Right atrium auricular region (tissue), 2 donors: ENCODE results near the gene WNT2B. TPM values are rescaled to one million over a fixed set of nuclear protein-coding genes. Genes with fewer than 3 reads are reported as not detected.

Experiments
- DNase-seq: peaks from one replicate; pipeline ENCODE4 v3.0.0-alpha.2; 2019; ENCODE audit warnings: low spot score
- H3K27ac ChIP-seq, 2 donors: fragments of 200-600 bp; sonication (generic); 1 replicate in 1 of 2; 2 replicates in 1 of 2; pipeline ENCODE4 v1.5.1; 2016 to 2019
- H3K27me3 ChIP-seq, 2 donors: fragments of 200-600 bp; sonication (generic); one replicate each; pipeline versions ENCODE4 v1.5.1 to v1.6.0; 2017 to 2019
- H3K36me3 ChIP-seq: fragments of 200-600 bp; sonication (generic); one replicate; pipeline ENCODE4 v1.5.1; 2016
- H3K4me1 ChIP-seq, 2 donors: fragments of 200-600 bp; sonication (generic); one replicate each; pipeline versions ENCODE4 v1.5.1 to v1.6.0; 2017 to 2019
- H3K4me3 ChIP-seq, 2 donors: fragments of 200-600 bp; sonication (generic); 1 replicate in 1 of 2; 2 replicates in 1 of 2; pipeline ENCODE4 v1.5.1; 2017 to 2019; ENCODE audit warnings: mild to moderate bottlenecking in 1 of 2, moderate library complexity in 1 of 2
- H3K9me3 ChIP-seq, 2 donors: fragments of 200-600 bp; sonication (generic); one replicate each; pipeline ENCODE4 v1.5.1; 2019
- total RNA-seq, 2 donors: library from RNA; depleted of rRNA; stranded (reverse); fragments of >200 nt; gene quantifications; one replicate each; pipeline ENCODE4 v1.1.0, GENCODE V29; 2016
- TF ChIP-seq, protein P1 (sequence below), 2 donors: fragments of 200-600 bp; sonication (generic); IDR thresholded peaks; one replicate each; pipeline ENCODE4 v1.5.1; 2019; ENCODE audit warnings: antibody characterized with exemption in 2 of 2

WNT2B gene
- total RNA-seq, 2 donors from 2014 or later = 4.8 to 18.6 TPM

DNA sequence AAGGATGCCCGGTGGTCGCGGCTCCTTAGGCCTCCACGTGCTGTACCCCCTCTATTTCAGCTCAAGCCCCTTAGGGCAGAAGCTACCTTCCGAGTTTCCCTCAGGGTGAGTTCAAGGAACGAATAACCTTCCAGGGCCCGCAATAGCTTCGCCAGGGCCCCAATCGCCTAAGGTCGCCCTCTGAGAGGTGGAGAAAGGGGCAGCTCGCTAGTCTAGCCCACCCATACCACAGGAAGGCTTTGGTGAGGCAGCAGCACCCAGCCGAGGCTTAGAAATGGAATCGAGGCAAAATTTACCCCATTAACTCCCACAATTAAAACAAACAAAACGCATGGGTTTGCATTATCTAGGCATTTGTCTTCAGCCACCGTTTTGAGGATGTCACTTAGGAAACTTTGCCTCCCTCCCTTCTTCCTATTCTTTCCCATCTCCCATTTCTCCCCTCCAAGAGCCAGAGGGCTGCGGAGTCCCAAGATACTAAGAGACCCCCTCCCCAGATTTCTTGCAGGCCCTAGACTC is 954 bp downstream of the WNT2B start:
- TF ChIP-seq, protein P1, sequence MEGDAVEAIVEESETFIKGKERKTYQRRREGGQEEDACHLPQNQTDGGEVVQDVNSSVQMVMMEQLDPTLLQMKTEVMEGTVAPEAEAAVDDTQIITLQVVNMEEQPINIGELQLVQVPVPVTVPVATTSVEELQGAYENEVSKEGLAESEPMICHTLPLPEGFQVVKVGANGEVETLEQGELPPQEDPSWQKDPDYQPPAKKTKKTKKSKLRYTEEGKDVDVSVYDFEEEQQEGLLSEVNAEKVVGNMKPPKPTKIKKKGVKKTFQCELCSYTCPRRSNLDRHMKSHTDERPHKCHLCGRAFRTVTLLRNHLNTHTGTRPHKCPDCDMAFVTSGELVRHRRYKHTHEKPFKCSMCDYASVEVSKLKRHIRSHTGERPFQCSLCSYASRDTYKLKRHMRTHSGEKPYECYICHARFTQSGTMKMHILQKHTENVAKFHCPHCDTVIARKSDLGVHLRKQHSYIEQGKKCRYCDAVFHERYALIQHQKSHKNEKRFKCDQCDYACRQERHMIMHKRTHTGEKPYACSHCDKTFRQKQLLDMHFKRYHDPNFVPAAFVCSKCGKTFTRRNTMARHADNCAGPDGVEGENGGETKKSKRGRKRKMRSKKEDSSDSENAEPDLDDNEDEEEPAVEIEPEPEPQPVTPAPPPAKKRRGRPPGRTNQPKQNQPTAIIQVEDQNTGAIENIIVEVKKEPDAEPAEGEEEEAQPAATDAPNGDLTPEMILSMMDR (IDR thresholded peaks at IDR 0.05) = no peak
- Histone ChIP-seq H3K27ac (peak overlapping the region in 1 of 2 donors; percentile 29), H3K36me3 (no peaks in the 10 kb centered on the region), H3K4me3 (peak overlapping the region; percentile 56 to 61), H3K27me3 (no peaks in the 10 kb centered on the region), H3K9me3 (no peaks in the 10 kb centered on the region), H3K4me1 (peaks cover 0 to 29% of the 10 kb centered on the region in 2 donors)
- no peak for DNase-seq

DNA sequence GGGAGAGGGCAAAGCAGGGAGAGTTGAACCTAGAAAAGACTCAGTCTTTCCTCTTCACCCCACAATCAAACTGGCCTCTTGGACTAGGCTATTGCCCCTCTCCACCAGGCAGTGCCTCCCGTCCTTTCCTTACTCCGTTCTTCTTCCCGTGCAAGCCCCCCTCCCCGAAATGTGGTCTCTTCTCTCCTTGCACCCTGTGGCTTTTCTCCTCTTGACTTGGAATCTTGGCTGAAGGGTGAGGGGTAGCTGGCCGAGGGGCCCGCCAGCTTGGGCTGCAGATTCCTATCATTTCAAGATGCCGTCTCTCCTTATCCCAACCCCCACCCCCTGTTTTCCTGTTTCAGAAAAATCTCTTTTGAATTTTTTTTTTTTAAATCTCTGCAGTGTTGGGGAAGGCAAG is 1.6 kb downstream of the WNT2B start:
- no peak for DNase-seq
- peak overlapping the region in 1 of 2 donors; percentile 13 for H3K4me3 ChIP-seq
- H3K9me3 ChIP-seq = no peaks in the 10 kb centered on the region
- no peaks in the 10 kb centered on the region for H3K36me3 ChIP-seq
- H3K27ac ChIP-seq = peak overlapping the region in 1 of 2 donors; percentile 29
- TF ChIP-seq, protein P1 (IDR thresholded peaks at IDR 0.05) = no peak
- no peaks in the 10 kb centered on the region for H3K27me3 ChIP-seq
- peaks cover 0 to 36% of the 10 kb centered on the region in 2 donors for H3K4me1 ChIP-seq

DNA sequence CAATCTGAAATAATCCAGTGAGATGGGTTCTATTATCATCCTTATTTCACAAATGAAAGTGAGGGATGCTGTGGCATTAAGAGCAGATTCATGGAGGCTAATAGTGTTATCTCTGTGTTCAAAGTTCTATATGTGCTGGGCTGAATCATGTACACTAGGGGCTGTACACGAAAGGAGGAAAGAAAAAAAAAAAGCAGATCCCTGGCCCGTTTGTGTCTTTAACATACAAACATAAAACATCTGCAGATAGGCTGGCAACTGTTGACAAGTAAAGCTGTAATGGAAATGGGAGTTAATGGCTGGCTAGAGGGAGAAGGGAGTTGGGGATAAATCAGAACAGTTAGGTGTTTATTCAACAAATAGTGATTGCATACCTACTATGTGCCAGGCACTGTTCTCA is 3.1 kb downstream of the WNT2B start:
- TF ChIP-seq, protein P1 (IDR thresholded peaks at IDR 0.05) = no peak
- H3K4me3 ChIP-seq = no peak overlapping the region
- H3K36me3 ChIP-seq = no peaks in the 10 kb centered on the region
- peaks cover 0 to 44% of the 10 kb centered on the region in 2 donors for H3K4me1 ChIP-seq
- H3K27me3 ChIP-seq = no peaks in the 10 kb centered on the region
- no peaks in the 10 kb centered on the region for H3K9me3 ChIP-seq
- no peak for DNase-seq
- no peak overlapping the region for H3K27ac ChIP-seq

DNA sequence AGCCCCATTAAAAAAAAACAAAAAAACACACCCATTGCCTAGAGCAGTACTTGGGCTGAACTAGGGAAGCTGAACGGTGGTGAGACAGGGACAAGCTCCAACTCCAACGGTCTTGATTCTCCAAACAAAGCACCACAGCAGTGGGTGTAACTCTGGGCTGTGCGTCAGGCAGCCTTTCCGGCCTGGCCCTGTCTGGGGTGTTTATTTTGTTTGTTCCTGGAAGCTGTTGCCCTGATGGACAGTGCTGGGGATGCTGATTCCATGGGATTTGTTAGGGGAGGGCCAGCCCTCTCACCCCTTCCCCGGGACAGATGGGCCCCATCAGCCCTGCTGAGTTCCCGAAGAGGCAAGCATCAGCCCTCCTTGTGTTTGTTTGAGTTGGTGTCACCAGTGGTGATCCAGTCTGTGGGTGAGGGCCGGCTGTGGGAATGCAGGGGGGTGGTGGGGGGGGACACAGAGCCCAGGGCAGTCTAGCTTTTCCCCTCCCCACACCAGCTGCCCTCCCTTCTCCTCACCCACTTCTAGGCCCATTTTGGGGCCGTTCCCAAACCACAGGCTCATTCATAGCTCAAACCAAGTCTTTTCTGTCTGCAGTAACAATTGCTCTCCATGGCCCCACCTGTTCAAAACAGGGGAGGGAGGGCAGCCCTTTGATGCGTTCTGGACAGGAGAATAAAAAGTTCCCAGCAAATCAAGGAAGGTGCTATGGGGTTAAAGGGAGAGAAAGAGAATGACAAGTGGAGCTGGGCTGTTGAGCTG is 4.5 kb downstream of the WNT2B start:
- peak; percentile 72 for DNase-seq
- TF ChIP-seq, protein P1 (IDR thresholded peaks at IDR 0.05) = no peak
- Histone ChIP-seq H3K27ac (peak overlapping the region; percentile 42 to 51), H3K36me3 (no peaks in the 10 kb centered on the region), H3K4me1 (peaks cover 0 to 50% of the 10 kb centered on the region in 2 donors), H3K27me3 (no peaks in the 10 kb centered on the region), H3K4me3 (no peak overlapping the region), H3K9me3 (no peaks in the 10 kb centered on the region)

DNA sequence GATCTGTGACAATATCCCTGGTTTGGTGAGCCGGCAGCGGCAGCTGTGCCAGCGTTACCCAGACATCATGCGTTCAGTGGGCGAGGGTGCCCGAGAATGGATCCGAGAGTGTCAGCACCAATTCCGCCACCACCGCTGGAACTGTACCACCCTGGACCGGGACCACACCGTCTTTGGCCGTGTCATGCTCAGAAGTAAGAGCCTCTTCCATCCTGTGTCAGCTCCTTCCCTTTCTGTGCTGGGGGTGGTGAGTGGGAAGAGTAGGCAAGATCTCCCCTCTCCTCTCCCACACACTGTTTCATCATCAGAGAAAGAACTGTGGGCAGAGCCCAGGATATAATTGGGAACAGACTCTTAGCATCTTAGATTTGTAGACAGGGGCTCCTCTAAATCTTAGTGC is 6.1 kb downstream of the WNT2B start:
- Histone ChIP-seq H3K4me3 (no peak overlapping the region), H3K27ac (no peak overlapping the region), H3K36me3 (no peaks in the 10 kb centered on the region), H3K27me3 (no peaks in the 10 kb centered on the region), H3K9me3 (no peaks in the 10 kb centered on the region), H3K4me1 (peaks cover 0 to 46% of the 10 kb centered on the region in 2 donors)
- no peak for DNase-seq
- TF ChIP-seq, protein P1 (IDR thresholded peaks at IDR 0.05) = no peak
